Stimulated activated CD4-positive, alpha-beta T cell treated with anti-CD3 and anti-CD28 coated beads, TNF-alpha, amount 100 ng/mL, for 1 hour (primary cell): ENCODE data around the gene SKAP1.

Experiments
- DNase-seq, 3 donors: peaks; one replicate each; pipeline ENCODE4 v3.0.0-alpha.2; 2020; ENCODE audit warnings: low read depth in 3 of 3, low spot score in 1 of 3

SKAP1 gene

DNA sequence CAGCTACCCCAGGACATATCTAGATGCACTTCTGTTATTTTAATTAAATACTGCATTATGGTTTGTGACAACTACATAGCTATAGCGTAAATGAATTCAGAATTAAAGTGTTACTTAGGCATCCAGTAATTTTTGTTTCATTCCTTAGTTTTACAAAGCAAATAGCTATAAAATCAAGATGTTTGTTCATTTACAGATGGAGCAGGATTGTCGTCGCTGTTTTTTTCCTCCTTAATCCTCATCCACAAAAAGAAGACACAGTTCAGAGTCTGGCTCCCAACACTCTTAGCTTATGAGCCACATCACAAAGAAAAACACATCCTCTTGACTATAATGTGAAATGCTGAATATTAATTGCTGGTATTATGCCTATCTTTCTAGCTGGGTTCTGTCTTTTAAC, 278.8 kb downstream of the SKAP1 start:
- DNase-seq: no peak

DNA sequence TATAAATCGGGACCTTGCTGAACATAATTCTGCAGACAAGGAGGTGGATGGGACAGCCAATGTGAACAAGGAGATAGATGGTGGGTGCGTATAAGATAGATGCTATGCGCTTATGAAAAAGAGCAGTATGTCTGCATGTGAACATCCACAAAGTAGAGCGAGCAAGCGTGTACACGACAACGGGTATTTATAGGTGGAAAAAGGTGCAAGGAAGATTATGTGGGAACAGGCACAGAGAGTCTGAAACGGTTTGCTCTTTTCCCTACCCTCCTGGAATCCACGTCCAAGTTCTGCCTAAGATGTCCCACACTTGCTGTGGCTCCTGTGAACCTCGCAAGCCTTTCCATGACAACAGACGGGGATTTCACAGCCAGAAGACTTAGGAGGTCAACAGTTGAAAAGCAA, 279.4 kb downstream of the SKAP1 start:
- DNase-seq: no peak

DNA sequence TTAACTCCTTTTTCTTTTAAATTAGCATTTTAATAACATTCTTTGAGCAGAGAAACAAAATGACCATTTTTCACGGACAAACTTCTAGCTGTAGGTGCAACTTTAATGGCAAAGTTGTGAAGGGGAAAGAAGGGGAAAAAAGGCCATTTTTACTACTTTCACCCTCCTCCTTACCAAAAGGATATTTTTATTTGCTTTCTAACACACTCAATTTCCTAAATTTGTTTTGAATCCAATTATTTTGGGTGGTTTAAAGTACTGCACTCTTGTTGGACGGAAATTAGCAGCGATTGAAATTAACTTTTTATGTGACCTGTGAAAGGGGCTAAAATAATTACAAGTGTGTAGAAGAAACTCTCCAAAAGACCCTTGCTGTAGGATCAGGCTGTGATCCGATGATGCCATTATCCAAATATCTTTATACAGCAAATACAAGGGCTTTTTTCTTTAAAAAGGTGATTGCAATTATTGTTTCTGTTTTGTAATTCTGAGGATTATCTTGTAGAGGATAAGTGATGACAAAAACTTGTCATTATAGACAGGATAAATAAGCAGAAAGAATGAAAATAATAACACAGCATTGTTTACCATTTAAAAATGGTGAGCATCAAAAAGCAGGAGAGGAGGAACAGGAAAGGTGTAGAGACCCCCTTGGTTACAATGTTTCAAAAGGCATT, 280.1 kb downstream of the SKAP1 start:
- DNase-seq: no peak

DNA sequence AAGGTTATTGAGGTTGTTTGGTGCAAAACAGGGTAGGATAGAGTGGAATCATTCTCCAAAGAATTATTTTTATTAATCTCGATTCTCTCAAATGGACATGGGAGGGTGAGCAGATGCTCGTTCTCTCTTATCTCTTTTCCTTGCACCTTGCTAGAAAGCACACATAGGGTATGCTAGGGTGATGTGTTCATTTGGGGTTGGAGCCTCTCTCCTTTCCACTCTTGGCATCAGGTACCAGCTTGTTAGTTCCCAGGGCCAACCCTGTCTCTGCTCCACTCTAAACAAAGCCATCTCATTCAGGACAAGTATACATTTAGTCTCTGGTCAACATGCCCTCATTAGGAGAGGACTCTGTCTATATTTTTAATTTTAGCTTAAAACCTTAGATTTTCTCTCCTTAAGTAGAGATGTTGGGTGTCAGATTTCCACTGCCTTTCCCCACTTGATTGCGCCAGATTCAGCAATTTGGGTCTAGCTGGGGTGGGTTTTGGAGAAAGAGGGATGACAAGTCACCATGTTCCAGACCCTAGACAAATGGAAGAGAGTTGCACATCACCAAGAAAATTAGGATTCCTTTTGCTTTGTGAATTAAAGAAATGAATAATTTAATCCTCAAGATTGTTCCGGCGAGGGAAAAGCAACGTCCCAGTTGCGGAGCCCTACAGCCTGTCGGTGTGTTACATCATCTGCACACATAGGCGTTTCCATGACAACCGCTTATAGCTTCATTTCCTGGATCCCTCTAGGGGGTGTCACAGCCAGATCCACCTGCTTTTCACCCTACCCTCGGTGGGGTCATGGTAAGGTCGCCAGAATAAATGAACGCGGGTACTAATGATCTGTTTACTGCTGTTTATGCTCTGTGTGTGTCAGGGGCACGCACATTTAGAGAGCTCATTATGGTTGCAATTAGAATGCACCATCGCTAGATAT, 280.9 kb downstream of the SKAP1 start:
- DNase-seq: no peak

DNA sequence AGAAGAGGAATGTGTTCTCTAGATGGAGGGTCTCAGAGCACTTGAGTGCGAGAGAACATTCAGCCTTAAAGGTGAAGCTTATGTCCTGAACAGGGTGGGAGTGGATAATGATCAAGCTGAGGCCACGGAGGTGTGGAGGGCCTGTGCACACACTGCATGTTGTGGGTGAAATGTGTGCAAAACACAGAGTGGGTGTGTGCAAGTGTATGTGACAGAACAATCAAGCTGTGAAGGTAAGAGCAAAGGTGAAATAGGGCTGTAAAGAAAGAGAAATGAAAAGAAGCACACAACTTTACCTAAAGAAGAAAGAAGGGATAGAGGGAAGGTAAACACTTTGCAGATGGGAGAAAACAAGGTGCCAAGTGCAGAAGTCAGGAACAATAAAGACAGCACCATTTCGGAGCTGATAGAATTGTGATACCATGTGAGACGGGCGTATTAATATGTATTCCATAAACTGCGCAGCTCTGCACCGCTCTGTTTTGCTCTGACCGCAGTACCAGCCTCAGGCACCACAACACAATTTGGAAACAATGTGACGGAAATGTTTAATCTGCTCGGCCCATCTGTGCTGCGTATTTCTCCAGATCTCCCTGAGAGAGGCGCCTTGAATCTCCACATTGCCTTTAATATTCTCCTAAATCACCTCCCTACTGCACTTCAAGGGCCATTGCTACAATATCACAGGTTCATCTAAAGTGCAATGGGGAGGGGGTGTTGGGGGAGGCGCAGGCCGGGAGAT, 281.8 kb downstream of the SKAP1 start:
- DNase-seq: no peak

DNA sequence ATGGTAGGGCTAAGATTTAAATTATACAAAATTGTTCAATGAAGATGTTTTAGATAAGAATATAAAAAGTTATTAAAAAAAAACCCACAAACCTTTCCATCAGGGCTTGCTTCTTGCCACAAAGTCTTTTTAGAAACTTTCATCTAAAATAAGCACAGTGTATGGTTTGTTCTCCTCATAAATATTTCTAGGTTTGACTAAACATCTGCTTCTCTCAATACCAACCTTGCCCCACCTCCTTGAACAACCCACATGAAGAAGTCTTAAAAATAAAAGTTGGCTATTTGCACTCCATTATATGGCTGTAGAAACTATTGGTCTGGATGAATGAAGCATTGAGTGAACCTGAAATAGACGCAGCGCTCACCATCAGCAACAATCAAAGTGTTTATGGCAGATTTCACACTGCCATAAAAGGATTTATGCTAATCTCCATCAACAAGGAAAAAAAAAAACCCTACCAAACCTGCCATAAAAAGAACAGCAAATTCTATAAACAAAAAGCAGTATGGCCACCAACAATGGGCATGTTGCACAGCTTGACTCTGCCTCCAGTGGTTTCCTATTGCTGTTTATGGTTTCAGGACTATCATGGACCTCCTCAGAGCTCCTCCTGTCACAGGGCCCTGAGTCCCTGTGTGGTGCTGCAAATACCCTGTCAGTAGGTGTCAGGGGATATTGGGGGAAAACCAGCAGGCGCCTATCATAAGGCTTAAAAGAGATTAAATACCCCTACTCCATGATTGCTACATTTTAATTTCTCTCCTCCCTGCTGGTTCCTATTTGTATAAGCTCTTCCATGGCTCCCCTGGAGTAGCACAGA, 284.8 kb downstream of the SKAP1 start:
- no peak for DNase-seq

DNA sequence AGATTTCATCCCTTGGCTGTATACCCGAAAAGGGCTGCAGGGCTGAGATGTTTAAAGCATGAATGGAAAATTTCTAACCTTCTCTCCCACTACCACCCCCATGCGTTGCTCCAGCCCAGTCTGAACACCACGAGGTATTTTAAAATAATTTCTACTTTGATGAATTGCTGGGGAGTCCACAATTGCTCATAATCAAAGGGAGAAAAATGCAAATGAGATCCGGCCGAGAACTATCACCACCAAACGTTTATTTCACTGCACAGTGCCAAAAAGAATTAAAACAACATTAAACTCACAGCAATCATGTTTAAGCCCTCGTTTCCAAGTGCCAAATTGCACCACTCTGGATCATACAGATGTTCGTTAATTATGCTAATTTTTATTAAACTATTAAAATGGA, 285.8 kb downstream of the SKAP1 start:
- no peak for DNase-seq

DNA sequence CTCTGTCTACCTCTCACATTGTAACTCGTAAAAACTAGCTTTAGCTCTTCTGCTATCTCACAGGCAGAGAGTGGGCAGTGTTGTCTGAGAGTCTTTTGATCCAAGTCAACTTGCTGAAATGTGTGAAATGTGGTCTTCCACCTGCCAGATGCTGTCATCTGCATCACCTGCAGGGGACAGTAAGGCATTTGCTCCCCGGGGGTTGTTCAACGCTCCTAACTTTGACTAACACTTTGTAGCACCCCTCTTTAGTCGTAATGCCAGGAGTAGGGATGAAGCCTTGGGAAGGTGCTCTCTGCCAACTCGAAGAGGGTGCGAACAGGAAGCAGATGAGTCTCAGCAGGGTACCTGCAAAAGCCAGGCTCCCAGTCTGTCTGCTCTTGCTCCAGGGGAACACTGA, 286.4 kb downstream of the SKAP1 start:
- DNase-seq: no peak

DNA sequence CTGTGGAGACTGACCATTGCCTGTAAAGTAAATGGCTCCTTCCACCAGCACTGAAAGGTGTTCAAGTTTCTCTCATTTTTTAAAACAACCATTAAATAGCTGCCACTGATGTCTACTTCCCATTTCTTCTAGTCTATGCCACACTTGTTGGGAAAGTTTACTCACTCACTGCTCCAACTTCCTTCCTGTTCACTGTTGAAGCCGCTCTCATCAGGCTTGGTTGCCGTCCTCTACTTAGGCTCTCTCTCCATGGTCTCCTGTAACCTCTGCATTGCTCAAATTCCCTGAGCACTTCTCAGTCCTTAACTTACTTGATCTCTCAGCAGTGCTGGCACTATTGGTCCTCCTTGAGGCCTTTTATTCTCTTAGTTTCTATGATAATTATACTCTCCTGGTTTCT, 290.1 kb downstream of the SKAP1 start:
- DNase-seq: no peak

DNA sequence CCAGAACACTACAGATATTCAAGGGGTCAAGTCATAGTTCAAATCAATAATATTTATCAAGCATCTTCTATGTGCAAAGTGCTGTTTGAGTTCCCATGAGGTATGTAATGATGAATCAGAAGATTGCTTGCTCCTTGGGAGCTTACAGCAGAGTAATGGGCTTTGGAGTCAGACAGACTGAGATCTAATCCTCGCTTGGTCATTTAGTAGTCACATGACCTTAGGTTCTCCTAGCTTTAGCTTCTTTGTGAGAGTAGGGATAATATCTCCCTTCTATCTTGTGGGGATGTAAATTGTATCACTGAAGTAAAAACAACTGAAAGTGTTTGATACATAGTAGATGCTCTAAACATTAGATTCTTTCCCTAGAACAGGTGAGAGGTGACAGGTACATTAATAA, 292.4 kb downstream of the SKAP1 start:
- DNase-seq: no peak

DNA sequence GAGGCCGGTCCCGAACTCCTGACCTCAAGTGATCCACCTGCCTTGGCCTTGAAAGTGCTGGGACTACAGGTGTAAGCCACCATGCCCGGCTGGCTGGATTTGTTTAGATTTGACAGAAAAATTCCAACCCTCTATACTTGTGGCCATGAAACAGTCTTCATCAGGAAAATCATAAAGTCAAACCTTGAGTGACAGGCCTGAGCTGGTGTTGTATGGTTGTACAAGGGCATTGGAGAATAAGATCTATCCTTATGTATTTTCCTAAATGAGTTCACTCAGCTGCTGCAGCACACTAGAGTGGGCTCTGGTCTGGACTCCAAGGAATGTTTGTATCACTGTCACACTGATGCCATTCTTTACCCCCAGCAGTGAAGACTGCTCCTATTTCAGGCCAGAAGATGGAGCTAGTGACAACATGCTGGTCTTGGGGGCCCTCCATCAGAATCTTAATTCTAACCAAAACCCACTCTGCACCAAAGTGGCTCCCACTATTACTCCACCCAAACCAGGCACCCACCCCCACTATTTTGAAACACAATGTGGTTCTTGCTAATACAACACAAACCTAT, 295.0 kb downstream of the SKAP1 start:
- DNase-seq: no peak

DNA sequence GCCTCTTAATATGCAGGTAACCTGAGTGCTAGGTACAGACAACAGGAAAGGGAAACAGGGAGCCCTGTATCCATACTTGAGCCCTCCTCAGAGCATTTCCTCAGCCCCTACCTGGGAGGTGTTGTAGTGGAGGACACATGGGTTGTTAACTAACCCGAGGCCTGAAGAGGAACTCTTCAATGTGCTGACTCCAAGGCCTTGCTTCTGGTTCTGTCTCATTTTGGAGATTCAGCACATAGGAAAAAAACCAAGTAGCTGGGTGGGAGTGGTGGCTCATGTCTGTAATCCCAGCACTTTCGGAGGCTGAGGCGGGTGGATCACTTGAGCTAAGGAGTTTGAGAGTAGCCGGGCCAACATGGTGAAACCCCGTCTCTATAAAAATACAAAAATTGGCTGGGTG, 297.6 kb downstream of the SKAP1 start:
- DNase-seq: no peak

DNA sequence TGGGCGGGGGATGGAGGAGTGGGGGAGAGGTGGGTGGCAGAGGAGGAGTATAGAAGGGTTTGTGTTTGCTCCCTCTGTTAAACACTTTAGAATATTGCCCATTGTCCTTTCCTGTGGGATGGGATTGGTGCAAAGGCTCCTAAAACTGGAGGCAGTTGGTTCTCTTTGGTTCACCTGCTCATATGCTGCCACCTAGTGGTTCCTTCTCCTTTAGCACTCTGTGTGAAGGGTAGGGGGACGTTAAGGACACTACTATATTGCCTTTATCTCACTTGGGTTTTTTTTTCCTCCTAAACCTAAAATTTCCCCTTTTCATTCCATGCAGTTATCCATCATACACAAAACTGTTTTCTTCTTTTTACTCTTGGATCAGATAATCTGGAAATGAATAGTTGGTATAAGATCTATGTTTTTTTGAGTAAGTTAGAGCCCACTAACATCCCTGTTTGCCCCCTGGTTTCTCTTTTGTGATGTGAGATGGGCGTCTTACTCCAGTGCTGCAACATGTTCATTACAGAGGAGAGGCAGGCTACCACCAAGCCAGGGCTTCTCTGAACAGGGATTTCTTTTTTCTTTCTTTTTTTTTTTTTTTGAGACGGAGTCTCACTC, 298.7 kb downstream of the SKAP1 start:
- DNase-seq: no peak

DNA sequence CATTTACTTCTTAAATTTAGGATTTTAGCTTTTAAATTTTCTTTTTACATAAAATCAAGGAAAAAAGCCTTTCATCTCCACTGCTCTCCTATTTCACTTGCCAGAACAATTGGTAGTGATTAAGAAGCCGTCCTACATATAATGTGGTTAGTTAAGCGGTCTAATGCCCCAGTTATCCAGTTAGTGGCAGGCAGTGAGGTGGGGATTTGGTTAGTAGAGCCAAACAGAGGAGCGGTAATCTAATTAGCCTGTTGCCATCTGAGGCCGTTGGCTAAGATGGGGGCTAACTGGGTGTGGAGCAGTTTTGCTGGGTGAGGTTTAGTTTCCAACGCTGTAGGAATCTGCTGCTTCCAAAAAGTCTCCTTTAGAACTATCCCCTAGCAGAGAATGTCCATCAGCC, 300.0 kb downstream of the SKAP1 start:
- DNase-seq: no peak

DNA sequence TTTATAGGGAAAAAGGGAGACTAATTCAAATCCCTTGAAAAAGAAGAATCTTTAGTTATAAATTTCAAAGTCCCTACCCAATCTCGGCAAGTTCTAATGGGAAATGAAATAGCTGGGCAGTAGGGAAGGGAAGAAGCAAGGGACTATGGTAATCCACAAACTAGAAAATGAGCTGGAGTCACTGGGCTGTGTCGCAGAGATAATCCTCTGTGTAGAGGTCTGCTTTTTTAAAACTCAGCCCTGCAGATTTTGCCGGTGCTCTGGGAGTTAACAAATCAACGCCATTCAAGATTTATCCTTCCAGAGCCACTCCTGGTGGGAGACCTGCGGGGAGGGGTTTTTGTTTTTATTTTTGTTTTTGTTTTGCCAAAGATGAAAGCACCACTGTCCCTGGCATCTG, 301.6 kb downstream of the SKAP1 start:
- DNase-seq: no peak

DNA sequence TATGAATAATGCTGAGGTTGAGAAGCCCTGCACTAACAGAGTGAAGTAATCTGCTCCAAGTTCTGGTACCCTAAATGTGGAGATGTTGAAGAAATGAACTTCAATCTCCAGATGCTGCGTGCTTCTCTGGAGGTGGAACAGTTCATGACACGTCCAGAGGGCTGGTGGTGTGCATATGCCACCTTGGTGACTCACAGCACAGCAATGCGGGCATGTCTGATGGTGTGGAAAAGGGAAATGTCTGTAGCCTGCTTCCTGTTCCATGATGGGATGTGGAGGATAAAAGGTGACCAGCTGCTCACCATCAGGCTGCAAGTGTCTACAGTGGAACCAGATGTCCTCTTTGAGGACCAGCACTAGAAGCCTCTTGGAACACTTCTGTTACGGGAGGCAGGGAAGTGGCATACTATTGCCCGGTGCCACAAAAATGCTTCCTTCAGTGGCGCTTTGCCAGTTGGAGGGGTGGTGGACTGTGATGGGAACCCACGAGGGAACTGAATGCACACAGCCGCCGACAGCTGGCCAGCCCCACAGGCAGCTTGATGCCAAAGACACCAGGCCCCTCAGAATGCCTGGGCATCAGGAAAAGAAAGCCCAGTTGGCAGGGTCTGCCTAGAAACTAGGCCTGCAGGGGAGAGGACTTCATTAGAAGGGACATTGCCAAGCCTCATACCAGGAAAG, 302.5 kb downstream of the SKAP1 start:
- no peak for DNase-seq

DNA sequence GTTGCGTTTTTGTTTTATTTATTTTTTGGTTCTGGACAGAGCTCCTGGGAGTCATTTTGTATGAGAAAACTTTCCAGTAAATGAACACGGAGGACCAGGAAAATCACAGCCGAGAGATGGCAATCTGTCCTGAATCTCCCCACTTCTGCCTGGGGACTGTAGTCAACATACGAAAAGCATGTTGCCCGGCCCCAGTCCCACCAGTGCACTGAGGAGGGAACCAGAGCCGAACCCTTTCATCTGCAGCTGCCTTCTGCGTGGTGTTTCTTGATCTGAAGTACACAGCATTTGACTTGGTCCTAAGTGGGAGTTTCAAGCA, 303.5 kb downstream of the SKAP1 start:
- DNase-seq: no peak

DNA sequence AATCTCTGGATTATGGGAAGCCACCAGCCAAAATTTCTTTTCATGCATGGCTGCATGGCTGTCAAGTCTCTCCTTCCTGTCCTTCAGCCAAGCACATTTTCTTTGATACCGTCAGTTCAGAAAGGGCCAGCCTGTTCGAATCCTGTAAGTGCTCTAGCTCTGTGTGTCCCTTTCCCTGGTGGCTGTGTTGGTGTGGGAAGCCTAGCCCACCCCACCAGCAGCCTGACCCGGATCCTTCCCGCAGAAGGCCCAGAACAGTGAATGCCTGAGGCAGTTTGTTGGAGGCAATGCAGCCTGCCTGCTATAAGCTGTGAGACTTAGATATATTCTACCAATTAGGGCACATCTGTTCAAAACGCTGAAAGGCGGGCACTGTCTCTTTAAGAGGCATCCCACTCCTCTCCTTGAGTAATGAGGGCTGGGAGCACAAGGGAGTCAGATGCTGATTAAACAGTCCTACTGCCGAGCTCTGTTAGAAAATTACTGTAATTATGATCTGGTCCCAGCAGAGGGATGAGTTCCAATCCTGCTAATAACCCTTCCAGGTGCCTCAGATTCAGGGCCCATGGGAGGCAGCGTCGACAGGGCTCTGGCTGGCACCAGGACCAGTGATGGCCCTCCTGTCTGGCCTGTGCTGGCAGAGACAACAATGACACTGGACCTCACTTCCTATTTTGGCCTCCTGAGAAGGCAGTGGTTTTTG, 304.0 kb downstream of the SKAP1 start:
- DNase-seq: no peak

DNA sequence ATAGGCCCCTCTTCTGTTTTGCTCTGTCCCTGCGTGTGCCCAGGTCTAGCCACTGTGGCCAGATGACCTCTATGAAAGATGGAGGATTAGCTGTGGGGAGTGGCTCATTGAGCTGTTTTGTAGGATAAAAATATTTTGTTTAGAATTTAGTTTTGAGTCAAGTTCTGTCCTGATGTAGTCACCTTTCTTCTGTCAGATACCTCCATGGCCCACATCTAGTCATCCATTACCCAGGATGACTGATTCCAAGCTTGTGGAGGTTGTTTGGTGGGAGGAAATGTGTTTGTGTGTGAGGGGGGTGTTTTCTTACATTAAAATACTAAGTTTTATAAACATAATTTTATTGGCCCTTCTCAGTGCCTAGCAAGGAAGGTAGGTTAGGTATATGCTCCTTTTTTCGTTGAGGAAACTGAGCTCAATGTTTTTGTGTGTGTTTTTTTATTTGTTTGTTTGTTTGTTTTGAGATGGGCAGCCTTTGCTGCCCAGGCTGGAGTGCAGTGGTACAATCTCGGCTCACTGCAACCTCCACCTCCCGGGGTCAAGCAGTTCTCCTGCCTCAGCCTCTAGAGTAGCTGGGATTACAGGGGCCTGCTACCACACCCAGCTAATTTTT, 306.1 kb downstream of the SKAP1 start:
- DNase-seq: no peak
